ENCODE results near the gene CDH4. TPM values are rescaled to one million over a fixed set of nuclear protein-coding genes. Genes with fewer than 3 reads are reported as not detected.

The CDH4 gene
- total and polyA plus RNA-seq, 2 donors (not counting 3 experiments of a cell fraction or from before 2014, with no cell fraction given) = 0.17 to 0.51 TPM

- Histone ChIP-seq H3K9ac (replicated peaks; ENCODE audit: extremely low read depth, insufficient read depth, low read length) (no peak overlapping the region), H3K4me1 (ENCODE audit: control insufficient read depth, extremely low read depth, insufficient read depth, low read length) (no peaks in the 10 kb centered on the region), H3K4me3 (replicated peaks in 1 of 3; ENCODE audit: insufficient read depth in 1 of 3, low read depth in 1 of 3, low read length in 3 of 3) (no peak overlapping the region), H3K36me3 (ENCODE audit: control insufficient read depth in 2 of 2, extremely low read depth in 1 of 2, insufficient read depth in 2 of 2, low read length in 2 of 2) (no peaks in the 10 kb centered on the region), H3K4me2 (ENCODE audit: insufficient read depth, low read length) (no peak overlapping the region), H3K27ac (ENCODE audit: insufficient read depth, low read depth, low read length) (no peak overlapping the region), H3K9me3 (replicated peaks; ENCODE audit: control insufficient read depth, insufficient read depth, low read length) (peaks cover 8% of the 10 kb centered on the region), H3K9me1 (replicated peaks; ENCODE audit: control insufficient read depth, extremely low read depth, insufficient read depth, low read length) (no peaks in the 10 kb centered on the region), H4K20me1 (replicated peaks; ENCODE audit: control insufficient read depth, extremely low read depth, insufficient read depth, low read length) (no peaks in the 10 kb centered on the region), H3K79me2 (ENCODE audit: control insufficient read depth, insufficient read depth, low read length) (no peaks in the 10 kb centered on the region), H3K27me3 (ENCODE audit: control insufficient read depth in 2 of 2, insufficient read depth in 2 of 2, low read length in 2 of 2) (no peaks in the 10 kb centered on the region), H2AFZ (ENCODE audit: low read depth, low read length) (no peak overlapping the region)
- intact Hi-C loops (cut with micrococcal nuclease) (no loop called here), dilution Hi-C loops (cut with MboI; ENCODE audit: extremely low pct_ligation_motif_present, low sequenced_read_pairs) (no loop called here)
- DNase-seq (ENCODE audit: low read depth, low spot score) (no peak), FAIRE-seq (no peak)
- ChIA-PET CTCF (no interaction called here), POLR2A (no interaction called here)
- BruUV-seq (replicated peaks) = no TSS peak
- TF ChIP-seq FOS (IDR thresholded peaks at IDR 0.05; ENCODE audit: borderline replicate concordance, insufficient read depth, low read length) (no peak), CTCF (IDR thresholded peaks at IDR 0.05; ENCODE audit: extremely low read depth in 1 of 2, insufficient read depth in 1 of 2, low read depth in 1 of 2, low read length in 2 of 2) (no peak), GATA2 (IDR thresholded peaks at IDR 0.05; ENCODE audit: insufficient read depth, insufficient read length, low read depth, low read length) (no peak), POLR2A (IDR thresholded peaks at IDR 0.05; ENCODE audit: low read depth, low read length) (no peak), EZH2 (IDR thresholded peaks at IDR 0.05; ENCODE audit: borderline replicate concordance, low read depth, low read length, severe bottlenecking) (no peak), MYC (IDR thresholded peaks at IDR 0.05; ENCODE audit: low read depth, low read length) (no peak), JUN (IDR thresholded peaks at IDR 0.05; ENCODE audit: borderline replicate concordance, insufficient read depth, insufficient read length, low read depth) (no peak), POLR2AphosphoS5 (IDR thresholded peaks at IDR 0.05; ENCODE audit: insufficient read depth, low read depth, low read length) (no peak)
- TF ChIP-seq, protein P1, sequence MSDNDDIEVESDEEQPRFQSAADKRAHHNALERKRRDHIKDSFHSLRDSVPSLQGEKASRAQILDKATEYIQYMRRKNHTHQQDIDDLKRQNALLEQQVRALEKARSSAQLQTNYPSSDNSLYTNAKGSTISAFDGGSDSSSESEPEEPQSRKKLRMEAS (IDR thresholded peaks at IDR 0.05; ENCODE audit: insufficient read depth, insufficient read length) = no peak
Observed at GRCh38 chr20:61397146-61397545, 145.1 kb downstream of the CDH4 start.

All from endothelial cell of umbilical vein (primary cell).